Stimulated activated CD4-positive, alpha-beta T cell treated with anti-CD3 and anti-CD28 coated beads, Interleukin-15, amount 100 ng/mL, for 48 hours (primary cell): ENCODE results near the gene NEK2.
"Not testable (repeated sequence)": the region's sequence is repeated elsewhere in the genome, so short reads cannot be mapped to it uniquely, and the experiment has no call there.

Experiments
- DNase-seq, 2 donors: peaks; one replicate each; pipeline ENCODE4 v3.0.0-alpha.2; 2020; ENCODE audit warnings: low read depth in 2 of 2

NEK2 gene

DNA sequence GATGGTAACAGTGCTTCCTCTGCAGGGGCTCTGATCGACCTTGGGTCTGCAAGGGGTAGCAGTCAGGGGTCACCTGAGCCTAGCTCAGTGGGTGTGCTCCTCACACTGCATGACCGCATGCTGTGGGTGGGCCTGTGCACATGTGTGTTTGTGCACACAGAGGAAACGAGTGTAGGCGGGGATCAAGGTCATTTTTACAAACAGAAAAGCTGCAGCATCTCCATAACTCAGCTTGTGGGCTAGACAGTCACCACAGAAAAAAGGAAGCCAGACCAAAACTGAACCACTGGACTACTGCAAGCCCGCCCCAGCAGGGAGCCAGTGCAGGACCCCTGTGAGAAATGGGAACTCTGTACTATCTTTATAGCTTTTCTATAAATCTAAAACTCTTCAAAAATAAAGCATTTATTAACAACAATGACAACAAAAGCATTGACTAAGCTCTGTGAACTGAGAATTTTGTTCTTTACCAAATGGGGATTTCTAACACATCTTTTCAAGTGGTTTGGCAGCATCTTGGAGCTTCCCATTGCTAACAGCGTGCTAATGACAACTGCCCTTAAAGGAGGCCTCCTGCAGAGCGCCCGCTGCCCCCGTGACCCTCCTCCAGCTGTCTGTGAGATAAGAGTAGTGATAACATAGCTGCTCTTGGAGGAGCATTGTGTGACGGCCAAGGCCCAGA, 19.9 kb upstream of the NEK2 start:
- DNase-seq, result no peak

DNA sequence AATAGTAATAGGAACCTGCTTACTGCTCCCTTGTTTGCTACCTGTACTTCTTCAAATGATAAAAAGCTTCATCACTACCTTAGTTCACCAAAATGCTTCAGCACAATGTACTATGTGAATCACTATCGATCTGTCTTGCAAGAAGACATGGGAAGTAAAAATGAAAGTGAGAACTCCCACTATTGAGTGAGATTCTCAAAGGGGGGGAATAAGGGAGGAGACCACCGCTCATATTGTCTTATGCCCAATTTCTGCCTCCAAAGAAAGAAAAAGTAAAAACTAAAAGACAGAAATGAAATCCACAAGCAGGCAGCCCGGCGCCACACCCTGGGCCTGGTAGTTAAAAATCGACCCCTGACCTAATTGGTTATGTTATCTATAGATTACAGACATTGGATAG, 18.5 kb upstream of the NEK2 start:
- DNase-seq, result not testable (repeated sequence)

- no peak for DNase-seq
Observed at GRCh38 chr1:211688421-211688820, 13.0 kb upstream of the NEK2 start.

GRCh38 chr1:211687462-211688215, 12.2 kb upstream of the NEK2 start:
- DNase-seq, result no peak

GRCh38 chr1:211685823-211686222, 10.4 kb upstream of the NEK2 start:
- no peak for DNase-seq

GRCh38 chr1:211684791-211685190, 9.4 kb upstream of the NEK2 start:
- no peak for DNase-seq

DNA sequence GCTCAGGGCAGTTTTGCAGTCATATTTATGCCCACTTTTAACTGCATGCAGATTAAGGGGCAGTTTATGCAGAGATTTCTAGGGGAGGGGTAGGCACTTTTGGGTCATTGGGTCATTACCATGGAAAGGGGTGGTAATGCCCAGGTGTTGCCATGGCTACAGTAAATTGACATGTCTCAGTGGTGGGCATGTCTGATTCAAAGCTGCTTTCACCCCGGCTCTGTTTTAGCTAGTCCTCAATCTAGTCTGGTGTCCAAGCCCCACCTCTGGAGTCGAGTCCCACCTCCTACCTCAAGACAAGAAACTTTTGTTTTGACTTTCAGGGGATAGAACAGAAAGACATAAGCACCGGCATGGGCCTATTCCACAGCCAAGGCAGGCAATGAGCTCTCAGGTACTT, 8.9 kb upstream of the NEK2 start:
- no peak for DNase-seq

GRCh38 chr1:211683396-211684297, 8.2 kb upstream of the NEK2 start:
- DNase-seq, result no peak

- DNase-seq, result not testable (repeated sequence)
Observed at GRCh38 chr1:211682186-211682585, 6.8 kb upstream of the NEK2 start.

- DNase-seq, result peak; percentile 54 to 68
Observed at GRCh38 chr1:211680752-211681327, 5.4 kb upstream of the NEK2 start.

GRCh38 chr1:211677659-211678058, 2.2 kb upstream of the NEK2 start:
- no peak for DNase-seq

GRCh38 chr1:211676761-211677160, 1.3 kb upstream of the NEK2 start:
- DNase-seq, result no peak

GRCh38 chr1:211676106-211676583, 724 bp upstream of the NEK2 start:
- DNase-seq, result no peak

- no peak for DNase-seq
Observed at GRCh38 chr1:211667065-211667617, 8.3 kb downstream of the NEK2 start.

DNA sequence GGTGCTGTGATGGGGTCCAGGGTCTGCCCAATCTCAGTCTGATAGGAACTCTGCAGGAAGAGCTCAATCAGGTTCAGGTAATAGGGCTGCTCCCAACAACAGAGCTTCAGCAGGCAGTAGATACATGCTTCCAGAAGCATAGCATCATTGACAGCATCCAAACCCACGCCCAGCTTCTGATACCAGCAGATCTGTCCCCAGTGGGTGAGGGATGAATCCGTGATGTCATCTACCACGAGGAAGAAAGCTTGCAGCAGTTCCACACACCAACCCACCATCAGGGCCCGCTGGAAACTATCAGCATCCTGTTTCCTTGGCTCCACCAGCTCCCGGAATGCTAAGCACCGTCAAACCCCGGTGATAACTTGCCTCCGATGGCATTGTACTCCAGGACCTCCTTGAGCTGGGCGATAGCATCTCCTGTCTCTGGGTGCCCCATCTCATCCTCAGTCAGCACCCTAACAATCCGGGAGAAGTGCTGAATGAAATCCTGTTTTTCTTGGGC, 14.7 kb downstream of the NEK2 start:
- no peak for DNase-seq

GRCh38 chr1:211656728-211657127, 18.7 kb downstream of the NEK2 start:
- no peak for DNase-seq

DNA sequence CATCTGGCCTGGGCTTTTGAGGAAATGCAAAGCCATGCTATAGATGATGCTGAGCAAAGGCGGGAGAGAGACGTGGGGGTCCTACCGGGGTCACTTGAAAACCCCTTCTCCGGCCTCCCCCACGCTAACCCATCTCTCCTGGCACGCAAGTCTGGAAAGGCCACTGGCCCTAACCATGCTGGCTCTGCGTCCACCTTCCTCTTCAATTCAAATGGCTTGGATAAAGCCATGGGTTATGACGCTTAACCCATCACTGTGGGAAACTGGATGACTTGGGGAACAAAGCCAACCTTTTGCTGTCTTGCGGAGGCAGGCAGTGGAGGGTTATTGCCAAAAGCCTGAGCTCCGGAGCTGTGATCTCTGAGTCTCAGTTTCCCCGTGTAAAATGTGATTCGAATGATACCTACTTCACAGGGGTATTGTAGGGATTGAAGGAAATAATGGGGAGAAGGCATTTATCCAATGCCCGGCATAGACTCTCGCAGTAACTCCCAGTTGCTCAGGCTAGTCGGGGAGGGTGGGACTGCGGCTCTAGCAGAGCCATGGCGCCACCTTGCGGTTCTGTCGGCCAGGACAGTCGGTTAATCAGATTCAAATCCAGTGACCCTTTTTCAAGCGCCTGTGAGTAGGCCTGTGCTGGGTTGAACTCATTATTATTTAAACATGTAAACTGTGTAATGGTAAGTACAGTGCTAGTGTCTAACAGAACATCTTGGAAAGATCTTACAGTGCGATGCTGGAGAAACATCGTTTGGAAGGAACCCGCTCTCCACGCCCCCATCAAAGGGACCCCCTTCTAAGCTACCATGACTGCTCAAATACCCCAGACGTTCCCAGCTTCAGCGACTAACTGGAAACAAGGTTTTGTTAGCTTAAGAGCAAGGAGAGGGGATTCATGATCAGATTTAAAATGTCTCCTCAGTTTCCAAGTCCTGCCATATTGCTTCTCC, 20.3 kb downstream of the NEK2 start:
- peak; percentile 67 to 76 for DNase-seq

DNA sequence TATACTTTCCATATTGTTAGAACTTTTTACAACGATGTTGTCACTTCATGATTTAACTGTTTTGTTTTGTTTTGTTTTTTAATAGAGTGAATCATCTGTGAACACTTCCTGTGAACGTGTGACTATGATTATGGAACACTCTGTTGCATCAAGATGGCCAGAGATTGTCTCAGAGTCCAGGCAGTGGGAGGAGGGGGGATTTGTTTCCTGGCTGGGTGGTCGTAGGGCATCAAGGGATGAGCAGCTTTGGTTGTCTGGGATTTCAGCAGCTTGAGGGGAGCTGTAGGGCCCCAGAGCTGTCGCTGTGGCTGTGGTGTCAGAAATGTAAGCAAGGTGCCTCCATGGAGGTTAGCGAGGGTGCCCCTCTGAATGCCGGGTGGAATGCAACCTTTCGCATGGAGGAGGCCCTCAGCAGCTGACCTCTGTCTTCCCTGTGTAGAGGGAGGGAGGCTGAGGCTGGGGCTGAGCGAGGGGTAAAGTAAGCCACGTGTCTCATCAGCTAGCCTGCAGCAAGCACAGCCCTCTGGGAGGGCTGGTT, 21.4 kb downstream of the NEK2 start:
- DNase-seq, result no peak

DNA sequence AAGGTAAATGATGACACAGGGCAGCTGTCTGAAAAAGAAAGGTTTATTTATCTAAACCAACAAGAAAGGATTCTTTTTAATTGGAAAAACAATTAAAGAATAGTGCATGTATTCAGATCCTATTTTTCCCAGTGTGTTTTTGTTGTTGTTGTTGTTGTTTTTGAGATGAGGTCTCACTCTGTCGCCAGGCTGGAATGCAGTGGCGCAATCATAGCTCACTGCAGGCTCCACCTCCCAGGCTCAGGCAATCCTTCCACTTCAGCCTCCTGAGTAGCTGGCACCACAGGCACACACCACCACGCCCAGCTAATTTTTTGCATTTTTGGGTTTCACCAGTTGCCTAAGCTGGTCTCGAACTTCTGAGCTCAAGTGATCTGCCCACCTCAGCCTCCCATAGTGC, 22.1 kb downstream of the NEK2 start:
- DNase-seq, result no peak

- no peak for DNase-seq
Observed at GRCh38 chr1:211652371-211652770, 23.1 kb downstream of the NEK2 start.
